IMR-90 (cell line): ENCODE data around the gene CDK5R1.

Experiments used
- BHLHE40 ChIP-seq: fragments of 150-350 bp; IDR thresholded peaks from 2 replicates; pipeline ENCODE4 v1.6.1; 2016; ENCODE audit warnings: mild to moderate bottlenecking, low read depth, low read length
- CHD1 ChIP-seq: IDR thresholded peaks from 2 replicates; pipeline ENCODE4 v1.6.1; 2012; ENCODE audit warnings: low read depth, low read length, improper control_type of control experiment
- MAZ ChIP-seq: IDR thresholded peaks from 2 replicates; pipeline ENCODE4 v1.6.1; 2012; ENCODE audit warnings: low read depth, mild to moderate bottlenecking, low read length, improper control_type of control experiment, moderate library complexity, borderline replicate concordance
- MXI1 ChIP-seq: IDR thresholded peaks from 2 replicates; pipeline ENCODE4 v1.6.1; 2012; ENCODE audit warnings: low read depth, mild to moderate bottlenecking, low read length, moderate library complexity, borderline replicate concordance
- POLR2A ChIP-seq: IDR thresholded peaks from 2 replicates; pipeline ENCODE4 v1.6.1; 2012; ENCODE audit warnings: mild to moderate bottlenecking, low read depth, low read length
- RAD21 ChIP-seq: IDR thresholded peaks from 2 replicates; pipeline ENCODE4 v1.6.1; 2012; ENCODE audit warnings: low read length, improper control_type of control experiment
- TF ChIP-seq, protein P1 (sequence below): conservative IDR thresholded peaks from 2 replicates; pipeline ENCODE4 v1.5.1; 2012; ENCODE audit warnings: mild to moderate bottlenecking, low read depth, low read length, improper control_type of control experiment

- TF ChIP-seq, protein P1, sequence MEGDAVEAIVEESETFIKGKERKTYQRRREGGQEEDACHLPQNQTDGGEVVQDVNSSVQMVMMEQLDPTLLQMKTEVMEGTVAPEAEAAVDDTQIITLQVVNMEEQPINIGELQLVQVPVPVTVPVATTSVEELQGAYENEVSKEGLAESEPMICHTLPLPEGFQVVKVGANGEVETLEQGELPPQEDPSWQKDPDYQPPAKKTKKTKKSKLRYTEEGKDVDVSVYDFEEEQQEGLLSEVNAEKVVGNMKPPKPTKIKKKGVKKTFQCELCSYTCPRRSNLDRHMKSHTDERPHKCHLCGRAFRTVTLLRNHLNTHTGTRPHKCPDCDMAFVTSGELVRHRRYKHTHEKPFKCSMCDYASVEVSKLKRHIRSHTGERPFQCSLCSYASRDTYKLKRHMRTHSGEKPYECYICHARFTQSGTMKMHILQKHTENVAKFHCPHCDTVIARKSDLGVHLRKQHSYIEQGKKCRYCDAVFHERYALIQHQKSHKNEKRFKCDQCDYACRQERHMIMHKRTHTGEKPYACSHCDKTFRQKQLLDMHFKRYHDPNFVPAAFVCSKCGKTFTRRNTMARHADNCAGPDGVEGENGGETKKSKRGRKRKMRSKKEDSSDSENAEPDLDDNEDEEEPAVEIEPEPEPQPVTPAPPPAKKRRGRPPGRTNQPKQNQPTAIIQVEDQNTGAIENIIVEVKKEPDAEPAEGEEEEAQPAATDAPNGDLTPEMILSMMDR, result no peak
- TF ChIP-seq RAD21, result no peak
- no peak for TF ChIP-seq MXI1
- TF ChIP-seq BHLHE40, result no peak
- TF ChIP-seq MAZ, result no peak
- no peak for TF ChIP-seq POLR2A
- no peak for TF ChIP-seq CHD1
Observed at GRCh38 chr17:32492648-32493289, 6.0 kb downstream of the CDK5R1 start.
